ENCODE results near the gene KCNMA1. TPM values are rescaled to one million over a fixed set of nuclear protein-coding genes. Genes with fewer than 3 reads are reported as not detected.

The KCNMA1 gene
- total RNA-seq, 1 experiment from 2014 or later: 0.45 TPM

- H3K36me3 Mint-ChIP-seq (ENCODE audit: insufficient read depth, unreplicated experiment): no peaks in the 10 kb centered on the region
- TF ChIP-seq CTCF (IDR thresholded peaks at IDR 0.05; ENCODE audit: unreplicated experiment): no peak
- DNase-seq: no peak
- CTCF ChIA-PET: no interaction called here
- BruUV-seq (replicated peaks): no TSS peak
- peaks cover 40% of the 10 kb centered on the region for H3K27me3 Mint-ChIP-seq (ENCODE audit: unreplicated experiment)
- intact Hi-C loops (cut with micrococcal nuclease; ENCODE audit: unreplicated experiment): no loop called here
- H3K4me3 Mint-ChIP-seq (ENCODE audit: low read depth, unreplicated experiment): no peak overlapping the region
- no peaks in the 10 kb centered on the region for H3K4me1 Mint-ChIP-seq (ENCODE audit: low read depth, unreplicated experiment)
- peaks cover under 1% of the 10 kb centered on the region for H3K9me3 Mint-ChIP-seq (ENCODE audit: low read depth, unreplicated experiment)
- H3K27ac Mint-ChIP-seq (ENCODE audit: unreplicated experiment): no peak overlapping the region
Measured at GRCh38 chr10:76935941-76936613, 701.5 kb downstream of the KCNMA1 start.

GRCh38 chr10:76928565-76928964 lies 709.0 kb downstream of the KCNMA1 start:
- CTCF ChIA-PET: no interaction called here
- no peak for TF ChIP-seq CTCF (IDR thresholded peaks at IDR 0.05; ENCODE audit: unreplicated experiment)
- BruUV-seq (replicated peaks): no TSS peak
- Mint-ChIP-seq H3K27ac (ENCODE audit: unreplicated experiment) (no peak overlapping the region), H3K4me1 (ENCODE audit: low read depth, unreplicated experiment) (no peaks in the 10 kb centered on the region), H3K4me3 (ENCODE audit: low read depth, unreplicated experiment) (no peak overlapping the region), H3K36me3 (ENCODE audit: insufficient read depth, unreplicated experiment) (no peaks in the 10 kb centered on the region), H3K27me3 (ENCODE audit: unreplicated experiment) (no peaks in the 10 kb centered on the region), H3K9me3 (ENCODE audit: low read depth, unreplicated experiment) (peaks cover 5% of the 10 kb centered on the region)
- DNase-seq: no peak
- intact Hi-C loops (cut with micrococcal nuclease; ENCODE audit: unreplicated experiment): no loop called here

GRCh38 chr10:76925636-76926405 lies 711.8 kb downstream of the KCNMA1 start:
- DNase-seq: no peak
- Mint-ChIP-seq H3K9me3 (ENCODE audit: low read depth, unreplicated experiment) (peaks cover 2% of the 10 kb centered on the region), H3K27ac (ENCODE audit: unreplicated experiment) (no peak overlapping the region), H3K27me3 (ENCODE audit: unreplicated experiment) (no peaks in the 10 kb centered on the region), H3K4me1 (ENCODE audit: low read depth, unreplicated experiment) (no peaks in the 10 kb centered on the region), H3K4me3 (ENCODE audit: low read depth, unreplicated experiment) (no peak overlapping the region), H3K36me3 (ENCODE audit: insufficient read depth, unreplicated experiment) (no peaks in the 10 kb centered on the region)
- BruUV-seq (replicated peaks): no TSS peak
- CTCF ChIA-PET: no interaction called here
- TF ChIP-seq CTCF (IDR thresholded peaks at IDR 0.05; ENCODE audit: unreplicated experiment): no peak
- intact Hi-C loops (cut with micrococcal nuclease; ENCODE audit: unreplicated experiment): no loop called here

DNA sequence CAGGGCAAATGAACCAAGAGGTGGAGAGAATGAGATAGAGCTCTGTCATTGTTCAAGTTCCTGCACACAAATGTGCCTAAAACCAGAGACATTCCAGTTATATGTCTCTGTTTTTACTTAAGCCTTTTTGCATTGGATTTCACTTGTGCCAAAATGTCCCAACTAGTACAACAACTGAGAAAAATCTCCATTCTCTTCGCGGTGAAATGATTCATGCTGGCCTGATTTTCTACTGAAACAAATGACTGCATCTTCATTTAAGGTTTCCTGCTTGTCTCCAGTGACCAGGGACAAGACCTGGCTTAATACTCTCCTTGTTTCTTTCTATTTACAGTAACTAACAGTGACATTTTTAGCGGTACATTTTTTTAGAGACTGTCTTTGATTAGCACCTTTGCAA lies 714.9 kb downstream of the KCNMA1 start:
- Mint-ChIP-seq H3K9me3 (ENCODE audit: low read depth, unreplicated experiment) (no peaks in the 10 kb centered on the region), H3K4me1 (ENCODE audit: low read depth, unreplicated experiment) (no peaks in the 10 kb centered on the region), H3K27me3 (ENCODE audit: unreplicated experiment) (no peaks in the 10 kb centered on the region), H3K27ac (ENCODE audit: unreplicated experiment) (no peak overlapping the region), H3K36me3 (ENCODE audit: insufficient read depth, unreplicated experiment) (no peaks in the 10 kb centered on the region), H3K4me3 (ENCODE audit: low read depth, unreplicated experiment) (no peak overlapping the region)
- intact Hi-C loops (cut with micrococcal nuclease; ENCODE audit: unreplicated experiment): no loop called here
- BruUV-seq (replicated peaks): no TSS peak
- DNase-seq: no peak
- no peak for TF ChIP-seq CTCF (IDR thresholded peaks at IDR 0.05; ENCODE audit: unreplicated experiment)
- CTCF ChIA-PET: no interaction called here
